Stimulated activated CD8-positive, alpha-beta memory T cell treated with anti-CD3 and anti-CD28 coated beads, Interleukin-12 subunit alpha, Interleukin-12 subunit beta, amount 100 ng/mL, for 24 hours (primary cell): ENCODE results near the gene MED22.
"Not testable (repeated sequence)": the region's sequence is repeated elsewhere in the genome, so short reads cannot be mapped to it uniquely, and the experiment has no call there.

Source experiments
- DNase-seq: peaks from one replicate; pipeline ENCODE4 v3.0.0-alpha.2; 2020; ENCODE audit errors: extremely low read depth

MED22 gene

GRCh38 chr9:133347985-133348717 lies at the start of gene MED22, which contains the start of gene RPL7A:
Gene MED22 (minus strand): TSS chr9:133348131. CDS start chr9:133346662, 1,469 bp downstream.
Gene RPL7A (plus strand): TSS chr9:133348218. CDS start chr9:133348244, 26 bp downstream.
- peak; percentile 78 for DNase-seq

DNA sequence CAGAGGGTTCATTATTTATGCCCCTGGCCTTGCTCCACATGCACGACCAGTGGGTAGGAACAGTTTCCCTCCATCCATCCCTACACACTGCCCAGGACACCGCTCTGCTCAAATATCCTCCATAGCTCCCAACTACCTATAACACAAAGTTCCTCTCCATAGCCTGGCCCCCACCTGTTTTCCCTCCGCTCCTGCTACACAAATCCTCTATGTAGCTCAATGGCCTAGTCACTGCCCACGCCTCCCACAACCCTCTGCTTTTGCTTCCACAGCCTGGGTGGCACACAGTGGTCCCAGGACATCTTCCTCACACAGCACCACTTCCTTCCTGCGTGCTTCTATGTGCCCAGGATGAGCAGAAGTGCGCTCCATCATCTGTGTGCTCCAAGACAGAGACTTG lies 49.4 kb upstream of the MED22 start:
- no peak for DNase-seq

DNA sequence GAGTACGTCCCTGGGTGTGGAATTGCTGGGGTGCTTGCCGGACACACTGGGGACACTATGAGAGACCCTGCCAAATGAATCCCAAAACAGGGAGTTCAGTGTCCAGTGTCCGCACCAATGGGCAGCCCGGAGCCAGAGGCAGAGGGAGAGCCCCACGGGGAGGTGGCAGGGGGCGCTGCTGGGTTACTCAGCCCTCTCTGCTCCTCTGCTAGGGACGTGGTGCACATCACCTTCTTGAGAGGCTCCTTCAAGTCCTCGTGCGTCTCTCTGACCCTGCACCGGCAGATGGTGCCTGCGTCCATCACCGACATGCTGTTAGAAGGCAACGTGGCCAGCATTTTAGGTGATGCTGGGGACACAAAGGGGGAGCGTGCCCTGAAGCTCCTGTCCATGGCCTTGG lies 49.0 kb upstream of the MED22 start:
- no peak for DNase-seq

GRCh38 chr9:133394687-133395271 lies 46.8 kb upstream of the MED22 start:
- no peak for DNase-seq

- DNase-seq: no peak
Observed at GRCh38 chr9:133393399-133393798, 45.5 kb upstream of the MED22 start.

GRCh38 chr9:133392308-133392707 lies 44.4 kb upstream of the MED22 start:
- not testable (repeated sequence) for DNase-seq

GRCh38 chr9:133391449-133391848 lies 43.5 kb upstream of the MED22 start:
- not testable (repeated sequence) for DNase-seq

- DNase-seq: no peak
Observed at GRCh38 chr9:133390713-133391112, 42.8 kb upstream of the MED22 start.

DNA sequence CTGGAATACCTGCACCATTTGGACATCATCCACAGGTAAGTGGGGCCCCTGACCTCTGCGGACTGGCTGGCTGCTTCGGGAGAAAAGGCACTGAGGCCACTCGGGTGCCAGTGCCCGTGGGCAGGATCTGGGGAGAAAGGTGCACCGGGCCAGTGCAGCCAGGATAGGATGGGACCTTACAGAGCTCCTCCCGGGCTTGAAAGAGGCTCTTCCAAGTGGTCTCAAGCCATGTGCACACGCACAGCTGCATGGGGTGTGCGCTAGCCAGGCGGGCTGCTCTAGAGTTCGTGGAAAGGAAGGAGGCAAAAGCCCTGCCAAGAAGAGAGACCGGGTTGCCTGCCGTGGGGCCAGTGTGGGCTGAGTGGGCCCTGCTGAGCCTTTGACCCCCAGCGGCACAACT lies 41.6 kb upstream of the MED22 start:
- no peak for DNase-seq

DNA sequence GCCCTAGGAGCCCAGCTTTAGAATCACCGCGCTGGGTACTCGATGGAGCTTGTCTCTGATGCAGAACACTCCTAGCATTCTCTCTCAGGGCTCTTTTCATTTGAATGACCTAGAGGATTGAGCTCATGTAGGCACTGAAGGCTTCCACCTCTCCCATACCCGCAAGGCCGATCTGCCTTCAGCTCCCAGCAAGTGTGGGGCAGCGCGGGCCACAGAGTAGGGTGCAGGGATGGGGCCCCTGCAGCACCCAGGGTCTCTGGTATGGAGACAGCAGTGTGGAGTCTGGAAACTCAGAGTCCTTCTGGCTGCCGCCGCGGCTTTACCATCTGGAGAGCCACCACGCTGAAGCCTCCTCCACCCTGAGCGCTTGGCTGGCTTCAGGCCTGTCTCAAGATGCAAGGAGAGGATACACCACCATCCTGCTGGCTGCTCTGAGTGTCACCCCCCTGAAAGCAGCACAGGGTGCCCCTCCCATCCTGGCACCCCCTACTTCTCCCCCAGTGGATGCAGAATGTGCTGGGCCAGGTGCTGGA lies 41.2 kb upstream of the MED22 start:
- no peak for DNase-seq

DNA sequence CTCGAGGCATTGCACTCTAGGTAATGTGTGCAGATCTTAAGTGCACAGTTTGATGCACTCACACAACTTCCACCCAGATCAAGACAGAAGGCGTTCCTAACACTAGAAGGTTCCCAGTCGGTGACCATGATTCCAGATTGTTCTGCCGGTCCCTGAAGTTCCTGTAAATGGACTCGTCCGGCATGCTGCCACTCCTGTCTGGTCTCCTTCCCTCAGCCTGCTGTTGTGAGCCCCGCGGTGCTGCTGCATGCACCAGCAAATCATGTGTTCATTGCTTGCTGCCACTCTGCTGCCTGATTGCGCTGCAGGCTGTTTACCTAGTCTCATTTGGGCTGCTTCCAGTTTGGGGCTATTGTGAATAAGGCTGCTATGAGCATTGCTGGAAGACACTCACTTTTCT lies 39.7 kb upstream of the MED22 start:
- no peak for DNase-seq

- DNase-seq: no peak
Observed at GRCh38 chr9:133386338-133386737, 38.4 kb upstream of the MED22 start.

- no peak for DNase-seq
Observed at GRCh38 chr9:133385452-133385851, 37.5 kb upstream of the MED22 start.

DNA sequence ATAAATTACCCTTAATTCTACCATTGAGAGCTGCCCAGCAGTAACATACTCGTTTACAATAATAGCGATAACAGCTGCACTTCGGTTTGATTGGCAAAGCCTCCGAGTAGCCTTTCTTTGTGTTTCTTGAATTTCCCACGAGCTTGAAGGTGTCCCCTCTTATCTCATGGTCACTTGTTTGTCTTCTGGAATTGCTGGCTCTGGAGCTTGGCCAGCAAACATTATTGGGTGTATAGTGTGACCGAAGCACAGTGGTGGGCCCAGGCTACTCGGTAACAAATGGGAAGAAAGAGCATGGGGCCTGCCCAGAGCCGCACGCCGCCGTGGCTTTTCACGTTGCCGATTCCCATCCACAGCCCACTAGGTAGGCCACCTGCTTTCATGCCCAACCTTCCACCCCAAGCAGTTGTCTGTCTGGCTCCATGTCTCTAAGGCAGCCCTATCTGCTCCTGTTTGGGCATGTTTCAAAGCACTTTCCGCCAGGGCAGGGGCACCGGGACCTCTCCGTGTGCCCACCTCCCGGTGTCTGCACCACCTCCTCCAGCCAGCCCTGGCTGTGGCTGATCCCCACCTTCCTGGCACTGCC lies 36.9 kb upstream of the MED22 start:
- no peak for DNase-seq

DNA sequence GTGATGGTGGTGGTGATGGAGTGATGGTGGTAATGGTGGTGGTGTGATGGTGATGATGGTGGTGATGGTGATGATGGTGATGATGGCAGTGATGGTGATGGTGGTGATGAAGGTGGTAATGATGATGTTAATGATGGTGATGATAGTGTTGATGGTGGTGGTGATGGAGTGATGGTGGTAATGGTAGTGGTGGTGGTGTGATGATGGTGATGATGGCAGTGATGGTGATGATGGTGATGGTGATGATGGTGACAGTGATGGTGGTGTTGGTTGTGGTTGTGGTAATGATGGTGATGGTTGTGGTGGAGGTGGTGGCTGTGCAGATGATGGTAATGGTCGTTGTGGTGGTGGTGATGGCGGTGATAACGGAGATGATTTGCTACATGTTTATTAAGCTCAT lies 35.5 kb upstream of the MED22 start:
- no peak for DNase-seq

GRCh38 chr9:133382507-133383141 lies 34.7 kb upstream of the MED22 start:
- no peak for DNase-seq

GRCh38 chr9:133380734-133381133 lies 32.8 kb upstream of the MED22 start:
- no peak for DNase-seq

- no peak for DNase-seq
Observed at GRCh38 chr9:133379153-133380086, 31.5 kb upstream of the MED22 start.

- no peak for DNase-seq
Observed at GRCh38 chr9:133378408-133378962, 30.6 kb upstream of the MED22 start.

DNA sequence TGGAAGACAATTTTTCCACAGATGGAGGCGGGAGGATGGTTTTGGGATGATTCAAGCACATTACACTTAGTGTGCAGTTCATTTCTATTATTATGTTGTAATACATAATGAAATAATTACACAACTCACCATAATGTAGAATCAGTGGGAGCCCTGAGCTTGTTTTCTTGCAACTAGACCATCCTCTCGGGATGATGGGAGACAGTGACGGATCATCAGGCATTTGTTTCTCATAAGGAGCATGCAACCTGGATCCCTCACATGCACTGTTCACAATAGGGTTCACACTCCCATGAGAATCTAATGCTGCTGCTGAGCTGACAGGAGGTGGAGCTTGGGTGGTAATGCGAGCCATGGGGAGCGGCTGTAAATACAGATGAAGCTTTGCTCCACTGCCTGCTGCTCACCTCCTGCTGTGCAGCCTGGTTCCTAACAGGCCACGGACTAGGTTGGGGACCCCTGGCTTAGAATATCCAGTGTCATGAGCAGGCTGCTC lies 29.8 kb upstream of the MED22 start:
- DNase-seq: no peak

GRCh38 chr9:133377280-133377679 lies 29.3 kb upstream of the MED22 start:
- not testable (repeated sequence) for DNase-seq
